ENCODE measurements around the gene ATP10B. TPM values are rescaled to one million over a fixed set of nuclear protein-coding genes. Genes with fewer than 3 reads are reported as not detected.
"Not testable (repeated sequence)": the region's sequence is repeated elsewhere in the genome, so short reads cannot be mapped to it uniquely, and the experiment has no call there.

Gene ATP10B, protein sequence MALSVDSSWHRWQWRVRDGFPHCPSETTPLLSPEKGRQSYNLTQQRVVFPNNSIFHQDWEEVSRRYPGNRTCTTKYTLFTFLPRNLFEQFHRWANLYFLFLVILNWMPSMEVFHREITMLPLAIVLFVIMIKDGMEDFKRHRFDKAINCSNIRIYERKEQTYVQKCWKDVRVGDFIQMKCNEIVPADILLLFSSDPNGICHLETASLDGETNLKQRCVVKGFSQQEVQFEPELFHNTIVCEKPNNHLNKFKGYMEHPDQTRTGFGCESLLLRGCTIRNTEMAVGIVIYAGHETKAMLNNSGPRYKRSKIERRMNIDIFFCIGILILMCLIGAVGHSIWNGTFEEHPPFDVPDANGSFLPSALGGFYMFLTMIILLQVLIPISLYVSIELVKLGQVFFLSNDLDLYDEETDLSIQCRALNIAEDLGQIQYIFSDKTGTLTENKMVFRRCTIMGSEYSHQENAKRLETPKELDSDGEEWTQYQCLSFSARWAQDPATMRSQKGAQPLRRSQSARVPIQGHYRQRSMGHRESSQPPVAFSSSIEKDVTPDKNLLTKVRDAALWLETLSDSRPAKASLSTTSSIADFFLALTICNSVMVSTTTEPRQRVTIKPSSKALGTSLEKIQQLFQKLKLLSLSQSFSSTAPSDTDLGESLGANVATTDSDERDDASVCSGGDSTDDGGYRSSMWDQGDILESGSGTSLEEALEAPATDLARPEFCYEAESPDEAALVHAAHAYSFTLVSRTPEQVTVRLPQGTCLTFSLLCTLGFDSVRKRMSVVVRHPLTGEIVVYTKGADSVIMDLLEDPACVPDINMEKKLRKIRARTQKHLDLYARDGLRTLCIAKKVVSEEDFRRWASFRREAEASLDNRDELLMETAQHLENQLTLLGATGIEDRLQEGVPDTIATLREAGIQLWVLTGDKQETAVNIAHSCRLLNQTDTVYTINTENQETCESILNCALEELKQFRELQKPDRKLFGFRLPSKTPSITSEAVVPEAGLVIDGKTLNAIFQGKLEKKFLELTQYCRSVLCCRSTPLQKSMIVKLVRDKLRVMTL (N-terminal part only)
- not detected for total RNA-seq

DNA sequence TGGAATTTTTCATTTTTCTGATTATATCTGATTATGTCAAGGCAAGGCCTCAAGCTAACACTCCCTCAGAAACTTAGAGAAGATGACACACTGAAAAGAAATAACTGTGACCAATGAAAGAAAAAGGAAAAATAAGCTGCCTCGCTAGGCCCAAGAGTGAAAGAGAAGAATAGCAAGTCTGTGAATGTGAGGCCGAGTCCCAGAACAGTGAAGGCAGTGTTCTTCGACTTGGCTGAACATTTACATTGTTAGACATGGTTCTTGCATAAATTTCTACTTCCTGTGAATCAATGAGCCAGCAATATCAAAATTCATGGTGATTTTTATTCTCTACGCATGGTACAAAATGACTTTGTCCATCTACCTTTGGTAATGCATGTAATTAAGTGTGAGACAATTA, at the start of gene ATP10B:
Gene ATP10B (minus strand): TSS at position 163 of the 400 bp plus-strand sequence. CDS start 164,137 bp downstream, outside the sequence.
- H3K4me3 Mint-ChIP-seq: no peak within 1 kb of the TSS
- no peaks in the 10 kb centered on the region for H3K27me3 Mint-ChIP-seq
- DNase-seq (ENCODE audit: low spot score) (no peak), ATAC-seq (no peak)
- H3K4me1 Mint-ChIP-seq (ENCODE audit: low read depth in 2 of 2): no peaks in the 10 kb centered on the region
- H3K27ac Mint-ChIP-seq: no peak within 1 kb of the TSS
- no peaks in the 10 kb centered on the region for H3K9me3 Mint-ChIP-seq
- no peaks in the 10 kb centered on the region for H3K36me3 Mint-ChIP-seq

DNA sequence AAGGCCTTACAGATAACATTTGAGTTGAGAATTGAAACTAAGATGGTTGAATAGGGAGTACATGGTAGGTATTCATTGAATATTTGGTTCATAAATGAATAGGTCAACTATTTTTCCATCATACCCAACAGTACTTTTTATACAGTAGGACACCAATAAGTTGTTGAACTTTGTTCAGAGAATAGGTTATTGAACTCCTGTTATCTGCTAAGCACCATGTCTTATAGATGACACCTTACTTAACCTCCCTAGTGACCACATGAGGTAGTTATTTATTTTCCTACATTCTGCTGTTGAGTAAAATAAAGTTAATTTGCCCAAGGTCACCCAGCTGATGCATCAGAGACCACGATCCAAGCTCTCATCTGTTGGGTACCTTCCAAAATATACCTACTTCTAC, 49.6 kb upstream of the ATP10B start:
- Mint-ChIP-seq H3K4me3 (no peak overlapping the region), H3K4me1 (ENCODE audit: low read depth in 2 of 2) (no peaks in the 10 kb centered on the region), H3K27ac (no peak overlapping the region), H3K9me3 (peaks cover 6% of the 10 kb centered on the region), H3K27me3 (peaks cover 0 to 17% of the 10 kb centered on the region in 2 donors), H3K36me3 (no peaks in the 10 kb centered on the region)
- DNase-seq (ENCODE audit: low spot score) (no peak), ATAC-seq (no peak)

DNA sequence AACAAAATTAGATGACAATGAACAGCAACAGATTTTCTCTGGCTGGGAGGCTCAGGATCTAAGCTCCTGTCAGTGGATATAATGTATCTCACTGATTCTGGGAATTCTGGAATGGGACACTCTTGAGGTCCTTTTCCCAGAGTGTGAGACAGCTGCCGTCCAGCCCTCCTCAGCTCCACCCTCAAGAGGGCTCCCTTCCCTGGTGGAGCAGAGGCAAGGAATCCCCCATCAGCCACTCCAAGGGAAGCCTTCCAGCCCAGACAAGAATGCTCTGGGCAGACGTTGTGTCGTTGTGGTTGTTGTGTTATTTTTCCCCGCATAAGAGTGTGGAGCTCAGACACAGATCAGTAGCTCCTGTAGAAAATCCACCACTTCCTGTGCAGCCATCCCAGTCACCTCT, 47.7 kb upstream of the ATP10B start:
- ATAC-seq (no peak), DNase-seq (ENCODE audit: low spot score) (no peak)
- Mint-ChIP-seq H3K27ac (no peak overlapping the region), H3K4me1 (ENCODE audit: low read depth in 2 of 2) (no peaks in the 10 kb centered on the region), H3K27me3 (peaks cover 0 to 24% of the 10 kb centered on the region in 2 donors), H3K4me3 (no peak overlapping the region), H3K36me3 (no peaks in the 10 kb centered on the region), H3K9me3 (peaks cover 8% of the 10 kb centered on the region)

DNA sequence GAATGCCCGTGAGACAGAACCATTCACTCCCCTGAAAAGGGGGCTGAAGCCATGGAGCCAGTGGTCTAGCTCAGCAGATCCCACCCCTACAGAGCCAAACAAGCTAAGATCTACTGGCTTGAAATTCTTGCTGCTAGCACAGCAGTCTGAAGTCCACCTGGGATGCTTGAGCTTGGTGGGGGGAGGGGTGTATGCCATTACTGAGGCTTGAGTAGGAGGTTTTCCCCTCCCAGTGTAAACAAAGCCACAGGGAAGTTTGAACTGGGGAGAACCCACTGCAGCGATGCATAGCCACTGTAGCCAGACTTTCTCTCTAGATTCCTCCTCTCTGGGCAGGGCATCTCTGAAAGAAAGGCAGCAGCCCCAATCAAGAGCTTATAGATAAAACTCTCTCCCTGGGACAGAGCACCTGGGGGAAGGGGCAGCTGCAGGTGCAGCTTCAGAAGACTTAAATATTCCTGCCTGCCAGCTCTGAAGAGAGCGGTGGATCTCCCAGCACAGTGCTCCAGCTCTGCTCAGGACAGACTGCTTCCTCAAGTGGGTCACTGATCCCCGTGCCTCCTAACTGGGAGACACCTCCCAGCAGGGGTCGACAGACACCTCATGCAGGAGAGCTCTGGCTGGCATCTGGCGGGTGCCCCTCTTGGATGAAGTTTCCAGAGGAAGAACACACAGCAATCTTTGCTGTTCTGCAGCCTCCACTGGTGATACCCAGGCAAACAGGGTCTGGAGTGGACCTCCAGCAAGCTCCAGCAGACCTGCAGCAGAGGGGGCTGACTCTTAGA, 41.4 kb upstream of the ATP10B start:
- H3K4me1 Mint-ChIP-seq (ENCODE audit: low read depth in 2 of 2); H3K4me3 Mint-ChIP-seq; H3K27ac Mint-ChIP-seq; ATAC-seq; DNase-seq (ENCODE audit: low spot score); H3K36me3 Mint-ChIP-seq; H3K27me3 Mint-ChIP-seq: not testable (repeated sequence)
- peaks cover 14% of the 10 kb centered on the region for H3K9me3 Mint-ChIP-seq

DNA sequence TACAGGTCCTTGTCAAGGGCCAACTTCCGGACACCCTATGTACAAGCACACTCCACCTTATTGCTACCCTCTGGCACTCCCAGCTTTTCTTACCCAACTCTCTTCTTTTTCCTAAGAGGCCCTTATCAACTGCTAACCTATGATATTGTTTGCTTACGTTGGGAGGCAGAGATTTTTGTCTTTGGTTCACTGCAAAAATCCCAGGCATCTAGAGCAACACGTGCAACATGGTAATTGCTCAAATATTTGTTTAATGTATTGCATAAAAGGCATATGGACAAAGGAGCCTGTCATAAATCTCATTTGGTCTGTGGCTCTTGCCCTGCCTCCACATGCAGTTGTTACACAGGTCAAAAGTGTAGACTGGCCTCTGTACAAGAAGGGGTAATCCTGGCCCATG, 35.8 kb upstream of the ATP10B start:
- Mint-ChIP-seq H3K9me3 (peaks cover 3% of the 10 kb centered on the region), H3K27me3 (no peaks in the 10 kb centered on the region), H3K27ac (no peak overlapping the region), H3K4me3 (no peak overlapping the region), H3K36me3 (no peaks in the 10 kb centered on the region), H3K4me1 (ENCODE audit: low read depth in 2 of 2) (no peaks in the 10 kb centered on the region)
- DNase-seq (ENCODE audit: low spot score): no peak
- no peak for ATAC-seq

DNA sequence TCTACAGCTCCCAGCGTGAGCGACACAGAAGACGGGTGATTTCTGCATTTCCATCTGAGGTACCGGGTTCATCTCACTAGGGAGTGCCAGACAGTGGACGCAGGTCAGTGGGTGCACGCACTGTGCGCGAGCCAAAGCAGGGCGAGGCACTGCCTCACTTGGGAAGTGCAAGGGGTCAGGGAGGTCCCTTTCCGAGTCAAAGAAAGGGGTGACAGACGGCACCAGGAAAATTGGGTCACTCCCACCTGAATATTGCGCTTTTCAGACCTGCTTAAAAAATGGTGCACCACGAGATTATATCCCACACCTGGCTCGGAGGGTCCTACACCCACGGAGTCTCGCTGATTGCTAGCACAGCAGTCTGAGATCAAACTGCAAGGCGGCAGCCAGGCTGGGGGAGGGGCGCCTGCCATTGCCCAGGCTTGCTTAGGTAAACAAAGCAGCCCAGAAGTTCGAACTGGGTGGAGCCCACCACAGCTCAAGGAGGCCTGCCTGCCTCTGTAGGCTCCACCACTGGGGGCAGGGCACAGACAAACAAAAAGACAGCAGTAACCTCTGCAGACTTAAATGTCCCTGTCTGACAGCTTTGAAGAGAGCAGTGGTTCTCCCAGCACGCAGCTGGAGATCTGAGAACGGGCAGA, 21.7 kb upstream of the ATP10B start:
- ATAC-seq; H3K9me3 Mint-ChIP-seq; H3K4me1 Mint-ChIP-seq (ENCODE audit: low read depth in 2 of 2); DNase-seq (ENCODE audit: low spot score); H3K4me3 Mint-ChIP-seq; H3K27ac Mint-ChIP-seq; H3K36me3 Mint-ChIP-seq; H3K27me3 Mint-ChIP-seq: not testable (repeated sequence)

DNA sequence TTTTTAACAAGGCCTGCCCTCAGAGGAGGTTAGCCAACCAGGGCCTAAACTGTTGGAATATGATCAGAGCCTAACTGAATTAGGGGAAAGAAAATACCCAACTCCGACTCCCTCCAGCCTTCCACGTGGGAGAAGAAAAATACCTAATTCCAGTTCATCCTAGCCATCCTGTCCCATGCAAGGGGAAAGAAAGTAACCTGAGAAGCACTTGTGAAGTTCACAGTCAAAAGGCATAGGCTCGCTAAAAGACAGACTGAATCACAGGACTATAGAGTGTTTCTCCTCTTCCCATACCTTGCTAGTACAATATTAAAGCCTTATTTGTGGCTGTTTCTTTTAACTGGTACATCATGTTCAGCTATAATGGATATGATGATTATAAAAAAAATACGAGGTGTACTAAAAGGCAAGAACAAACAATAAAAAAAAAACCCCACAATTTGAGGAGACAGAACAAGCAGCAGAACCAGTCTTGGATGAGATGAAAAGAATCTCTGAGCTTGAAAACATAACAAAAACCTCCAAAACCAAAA, 18.0 kb upstream of the ATP10B start:
- H3K4me1 Mint-ChIP-seq (ENCODE audit: low read depth in 2 of 2): no peaks in the 10 kb centered on the region
- H3K9me3 Mint-ChIP-seq: peaks cover 9% of the 10 kb centered on the region
- no peaks in the 10 kb centered on the region for H3K36me3 Mint-ChIP-seq
- H3K27me3 Mint-ChIP-seq: peaks cover 4 to 8% of the 10 kb centered on the region in 2 donors
- ATAC-seq: no peak
- no peak overlapping the region for H3K27ac Mint-ChIP-seq
- no peak for DNase-seq (ENCODE audit: low spot score)
- no peak overlapping the region for H3K4me3 Mint-ChIP-seq

DNA sequence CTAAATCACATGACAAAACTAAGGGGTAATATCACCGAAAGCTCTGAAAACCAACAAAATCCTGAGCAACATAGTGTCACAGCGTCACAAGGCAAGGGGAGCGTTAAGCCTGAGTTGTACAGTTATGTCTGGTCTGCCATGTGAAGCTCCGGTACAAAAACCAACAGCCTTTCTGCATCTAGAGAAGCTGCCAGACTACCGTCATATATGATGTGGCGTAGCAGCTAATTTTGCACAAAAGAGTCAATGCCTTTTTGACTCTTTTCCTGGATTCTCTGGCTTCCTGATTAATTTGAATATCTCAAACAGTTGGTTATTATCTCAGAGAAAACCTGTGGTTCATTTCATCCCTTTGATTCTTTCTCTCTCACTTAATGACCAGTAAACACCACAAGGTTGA, 16.0 kb upstream of the ATP10B start:
- H3K9me3 Mint-ChIP-seq: peaks cover 20% of the 10 kb centered on the region
- ATAC-seq (no peak), DNase-seq (ENCODE audit: low spot score) (no peak)
- H3K27me3 Mint-ChIP-seq: peaks cover 0 to 4% of the 10 kb centered on the region in 2 donors
- H3K36me3 Mint-ChIP-seq: no peaks in the 10 kb centered on the region
- no peak overlapping the region for H3K4me3 Mint-ChIP-seq
- H3K4me1 Mint-ChIP-seq (ENCODE audit: low read depth in 2 of 2): no peaks in the 10 kb centered on the region
- no peak overlapping the region for H3K27ac Mint-ChIP-seq

DNA sequence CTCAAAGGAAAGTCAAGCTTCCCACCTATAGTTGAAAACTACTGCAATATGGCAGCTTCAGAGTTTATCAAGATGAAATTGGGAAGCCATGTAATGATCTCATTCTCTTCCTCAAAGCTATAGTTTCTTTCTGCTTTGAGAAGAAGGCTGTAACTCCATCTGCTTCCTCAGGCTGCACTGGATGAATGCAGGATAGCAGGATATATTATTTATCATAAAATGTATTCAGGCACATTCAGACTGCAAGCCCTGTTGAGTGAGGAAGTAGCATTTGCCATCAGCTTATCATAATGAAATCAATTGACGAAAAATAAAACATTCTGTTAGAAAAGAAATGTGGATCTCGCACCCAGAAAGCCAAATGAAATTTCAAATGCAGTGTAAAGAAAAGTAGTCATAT, 560 bp downstream of the ATP10B start:
- H3K4me3 Mint-ChIP-seq: no peak overlapping the region

DNA sequence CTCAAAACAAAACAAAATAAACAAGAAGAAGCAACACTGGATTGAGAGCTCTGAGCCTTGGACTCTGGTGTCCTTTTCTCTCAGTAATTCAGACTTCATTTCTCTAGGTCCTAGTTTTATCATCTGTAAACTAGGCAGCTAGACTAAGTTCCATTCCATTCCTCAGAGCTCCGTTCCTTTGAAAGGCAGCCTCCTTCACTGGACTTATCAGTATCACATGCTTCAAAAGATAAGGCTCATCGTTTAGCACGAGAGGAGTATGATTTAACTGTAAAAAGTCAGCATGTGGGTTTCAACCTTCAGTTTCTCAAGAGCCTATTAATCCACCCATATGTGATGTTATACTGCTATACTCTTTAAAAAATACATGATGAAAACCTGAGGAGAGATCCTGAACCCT, 1.6 kb downstream of the ATP10B start:
- no peaks in the 10 kb centered on the region for H3K4me1 Mint-ChIP-seq (ENCODE audit: low read depth in 2 of 2)
- no peak overlapping the region for H3K4me3 Mint-ChIP-seq
- no peak overlapping the region for H3K27ac Mint-ChIP-seq
- DNase-seq (ENCODE audit: low spot score) (no peak), ATAC-seq (no peak)
- no peaks in the 10 kb centered on the region for H3K27me3 Mint-ChIP-seq
- H3K9me3 Mint-ChIP-seq: no peaks in the 10 kb centered on the region
- H3K36me3 Mint-ChIP-seq: no peaks in the 10 kb centered on the region

More for the DNA sequence above, 560 bp downstream of the ATP10B start:
- H3K9me3 Mint-ChIP-seq: no peaks in the 10 kb centered on the region
- H3K4me1 Mint-ChIP-seq (ENCODE audit: low read depth in 2 of 2): no peaks in the 10 kb centered on the region
- ATAC-seq (no peak), DNase-seq (ENCODE audit: low spot score) (no peak)
- H3K27ac Mint-ChIP-seq: no peak overlapping the region
- H3K27me3 Mint-ChIP-seq: no peaks in the 10 kb centered on the region
- H3K36me3 Mint-ChIP-seq: no peaks in the 10 kb centered on the region

DNA sequence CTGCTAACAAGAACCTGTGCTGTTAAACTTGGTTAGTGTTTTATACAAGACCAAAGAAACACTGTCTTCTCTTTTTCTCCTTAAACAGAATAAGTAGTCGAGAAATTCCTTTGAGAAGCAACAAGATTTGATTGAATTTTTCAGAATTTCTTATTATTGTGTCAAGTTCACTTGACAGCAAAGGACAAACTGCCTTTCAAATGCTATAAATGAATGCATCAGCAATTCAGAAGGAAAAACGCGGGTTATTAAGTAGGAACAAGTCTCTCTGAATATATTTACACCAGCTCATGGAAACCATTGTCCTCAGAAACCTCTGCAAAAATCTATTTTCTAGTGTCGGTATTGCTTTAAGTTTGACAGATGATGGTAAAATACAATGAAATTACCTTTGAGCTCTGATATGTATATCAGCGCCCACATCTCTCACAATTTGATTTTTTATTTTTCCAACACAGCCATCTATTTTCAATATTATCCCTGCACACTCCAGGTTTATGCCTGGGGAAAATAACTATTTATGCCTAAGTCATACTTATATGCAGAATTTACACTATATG, 4.4 kb downstream of the ATP10B start:
- Mint-ChIP-seq H3K27me3 (no peaks in the 10 kb centered on the region), H3K4me3 (no peak overlapping the region), H3K27ac (no peak overlapping the region), H3K9me3 (no peaks in the 10 kb centered on the region), H3K36me3 (no peaks in the 10 kb centered on the region), H3K4me1 (ENCODE audit: low read depth in 2 of 2) (no peaks in the 10 kb centered on the region)
- ATAC-seq: no peak
- no peak for DNase-seq (ENCODE audit: low spot score)

DNA sequence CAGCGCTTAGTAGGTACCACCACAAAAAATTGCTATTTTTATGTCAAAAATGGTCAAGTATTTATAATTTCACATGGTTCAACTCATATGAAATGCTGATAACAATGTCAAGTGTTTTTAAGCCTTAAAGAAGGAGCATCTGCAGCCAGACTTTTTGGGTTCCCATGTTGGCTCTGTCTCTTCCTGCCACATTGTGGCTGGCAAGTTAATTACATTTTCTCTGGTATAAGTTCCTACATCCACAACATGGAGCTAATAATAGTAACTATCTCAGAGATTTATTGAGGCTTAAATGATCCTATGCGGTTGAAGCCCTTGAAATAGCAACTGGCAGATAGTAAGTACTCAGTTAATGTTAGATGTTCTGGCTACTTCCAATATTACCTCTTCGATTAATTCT, 5.4 kb downstream of the ATP10B start:
- no peak for ATAC-seq
- DNase-seq (ENCODE audit: low spot score): no peak
- H3K36me3 Mint-ChIP-seq: no peaks in the 10 kb centered on the region

More for the DNA sequence above, 5.4 kb downstream of the ATP10B start:
- no peak overlapping the region for H3K4me3 Mint-ChIP-seq
- no peaks in the 10 kb centered on the region for H3K9me3 Mint-ChIP-seq
- H3K4me1 Mint-ChIP-seq (ENCODE audit: low read depth in 2 of 2): no peaks in the 10 kb centered on the region
- H3K27me3 Mint-ChIP-seq: no peaks in the 10 kb centered on the region
- no peak overlapping the region for H3K27ac Mint-ChIP-seq

Measured in natural killer cell treated with Interleukin-12 subunit alpha and Interleukin-12 subunit beta and Interleukin-15 and Interleukin-18, amount 100 ng/mL, for 72 hours (primary cell).